Activated effector memory CD4-positive, alpha-beta T cell treated with Interleukin-2 at 50 U/mL for 16 hours (primary cell): Measurements from ENCODE around the gene CILP2.
A peak's percentile ranks its signal among the peaks of the same experiment; 100 is the strongest.

Experiments
- DNase-seq: peaks from one replicate; pipeline ENCODE4 v3.0.0-alpha.2; 2020

The CILP2 gene

GRCh38 chr19:19538061-19538784 is at the start of gene CILP2:
CILP2 (plus strand) TSS chr19:19538265; CDS start chr19:19538350, 85 bp downstream.
- no peak for DNase-seq

DNA sequence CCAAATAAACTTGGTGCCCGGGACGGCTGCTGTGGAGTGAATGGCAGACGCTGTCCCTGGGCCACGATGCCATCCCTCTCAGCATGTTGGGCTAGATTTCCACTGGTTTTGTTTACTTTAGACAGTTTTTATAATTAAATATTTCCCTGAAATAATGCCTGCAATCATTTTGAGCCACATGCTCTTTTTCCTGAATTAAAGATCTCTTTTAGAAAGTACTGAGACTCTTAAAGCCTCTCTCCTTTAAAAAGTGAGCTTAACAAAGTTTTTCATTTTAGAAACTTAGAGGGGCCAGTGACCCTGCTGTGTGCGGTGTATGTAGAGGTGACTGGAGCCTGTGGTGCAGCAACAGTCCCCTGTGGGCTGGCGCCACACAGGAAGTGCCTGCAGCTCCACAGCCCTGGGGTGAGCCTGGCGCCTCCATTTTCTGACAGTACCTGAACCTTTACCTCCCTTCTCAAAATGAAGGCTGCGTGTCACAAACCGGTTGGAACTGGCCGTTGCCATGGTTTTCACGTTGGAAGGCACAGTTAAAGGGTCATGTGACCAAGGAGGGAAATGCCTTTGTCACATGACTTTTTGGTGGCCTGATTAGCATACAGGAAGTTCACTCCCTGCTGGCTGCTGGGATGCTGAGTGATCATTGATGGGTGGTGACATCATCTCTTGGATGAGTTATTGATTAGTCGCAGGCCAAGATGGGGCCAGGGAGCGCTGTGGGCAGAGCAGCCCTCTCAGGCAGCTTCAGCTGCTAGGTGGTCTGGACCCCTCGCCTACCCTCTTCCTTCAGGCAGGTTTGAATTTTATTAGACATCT is 49.0 kb upstream of the CILP2 start:
- DNase-seq = peak; percentile 85

DNA sequence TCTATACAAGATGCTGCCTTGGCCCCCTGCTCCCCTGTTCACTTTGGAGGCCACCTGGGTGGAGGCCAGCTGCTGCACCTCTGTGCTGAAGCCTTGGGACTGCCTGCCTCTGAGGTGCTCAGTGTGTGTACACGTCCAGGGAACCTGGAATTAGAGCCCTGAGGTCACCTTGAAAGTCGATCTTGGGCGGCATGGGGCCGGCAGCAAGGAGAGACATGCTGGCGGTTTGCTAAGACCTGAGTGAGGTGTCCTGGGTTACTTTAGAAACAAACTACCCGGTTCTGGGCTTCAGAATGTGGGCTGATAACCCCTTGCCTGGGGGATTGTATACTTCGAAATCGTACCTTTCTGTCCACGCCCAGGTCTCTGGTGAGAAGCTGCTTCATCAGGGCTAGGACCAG is 48.3 kb upstream of the CILP2 start:
- DNase-seq = no peak

- DNase-seq = peak; percentile 72
Measured at GRCh38 chr19:19490214-19490968, 47.7 kb upstream of the CILP2 start.

GRCh38 chr19:19491321-19492025 is 46.6 kb upstream of the CILP2 start:
- DNase-seq = no peak

- no peak for DNase-seq
Measured at GRCh38 chr19:19492026-19492610, 45.9 kb upstream of the CILP2 start.

DNA sequence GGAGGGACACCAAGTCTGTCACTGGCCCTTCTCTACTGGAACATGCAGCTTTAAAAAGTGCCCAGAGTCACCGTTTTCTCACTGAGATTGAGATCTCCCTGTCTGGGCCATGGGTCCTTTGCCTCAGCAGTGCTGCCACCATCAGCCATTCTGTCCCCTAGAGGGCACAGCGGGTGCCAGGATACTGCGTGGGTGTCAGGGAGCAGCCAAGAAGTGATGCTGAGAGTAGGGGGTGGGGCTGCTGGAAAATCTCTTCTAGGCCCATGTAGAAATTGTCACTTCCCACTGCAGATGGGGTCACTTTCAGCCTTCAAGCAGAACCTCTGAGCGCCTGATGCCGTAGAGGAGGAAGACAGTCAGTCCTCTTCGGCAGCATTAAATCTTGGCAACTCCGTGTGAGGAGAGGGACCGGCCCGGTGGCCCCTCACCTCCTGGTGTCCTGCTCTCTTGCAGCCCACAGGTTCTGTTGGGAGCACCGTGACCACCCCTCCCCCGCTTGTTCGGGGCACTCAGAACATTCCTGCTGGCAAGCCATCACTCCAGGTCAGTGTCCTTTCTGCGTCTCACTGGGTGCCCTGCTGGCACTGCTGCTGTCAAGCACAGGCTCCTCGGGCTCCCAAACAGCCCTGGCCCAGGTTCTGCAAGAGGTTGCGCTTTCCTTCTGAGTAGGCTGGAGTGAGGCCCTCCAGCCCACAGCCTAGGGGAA is 44.1 kb upstream of the CILP2 start:
- DNase-seq = no peak

DNA sequence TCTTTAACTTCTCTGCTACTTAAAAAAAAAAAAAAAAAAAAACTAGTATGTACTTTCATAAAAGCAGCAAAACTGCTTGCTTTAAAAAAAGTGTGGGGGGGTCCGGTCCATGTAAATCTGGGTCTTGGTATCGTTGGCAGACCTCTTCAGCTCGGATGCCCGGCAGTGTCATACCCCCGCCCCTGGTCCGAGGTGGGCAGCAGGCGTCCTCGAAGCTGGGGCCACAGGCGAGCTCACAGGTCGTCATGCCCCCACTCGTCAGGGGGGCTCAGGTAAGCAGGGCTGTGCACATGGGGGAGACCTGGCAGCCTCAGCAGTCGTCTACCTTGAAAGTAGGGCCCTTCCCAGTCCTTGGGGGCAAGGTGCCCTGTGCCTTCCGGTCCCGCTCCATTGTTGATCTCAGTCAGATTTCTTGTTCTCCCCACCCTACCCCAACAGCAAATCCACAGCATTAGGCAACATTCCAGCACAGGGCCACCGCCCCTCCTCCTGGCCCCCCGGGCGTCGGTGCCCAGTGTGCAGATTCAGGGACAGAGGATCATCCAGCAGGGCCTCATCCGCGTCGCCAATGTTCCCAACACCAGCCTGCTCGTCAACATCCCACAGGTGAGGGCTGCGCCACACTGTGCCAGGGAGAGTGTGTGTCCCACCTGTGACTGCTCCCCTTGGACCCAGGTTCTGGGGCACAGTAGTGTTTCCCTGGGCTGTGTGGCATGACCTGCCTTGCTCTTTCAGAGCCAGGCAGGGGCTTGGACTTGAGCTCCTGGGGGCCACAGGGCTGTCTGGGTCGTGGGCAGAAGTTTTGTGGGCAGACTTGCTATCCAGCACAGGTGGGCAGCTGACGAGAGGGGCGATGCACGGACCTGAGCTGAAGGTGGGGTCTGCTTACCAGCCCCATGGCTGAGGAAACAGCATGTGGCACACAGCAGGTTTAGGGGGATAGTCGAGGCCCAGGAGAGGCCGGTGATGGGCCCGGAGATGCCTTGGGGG is 42.2 kb upstream of the CILP2 start:
- no peak for DNase-seq

DNA sequence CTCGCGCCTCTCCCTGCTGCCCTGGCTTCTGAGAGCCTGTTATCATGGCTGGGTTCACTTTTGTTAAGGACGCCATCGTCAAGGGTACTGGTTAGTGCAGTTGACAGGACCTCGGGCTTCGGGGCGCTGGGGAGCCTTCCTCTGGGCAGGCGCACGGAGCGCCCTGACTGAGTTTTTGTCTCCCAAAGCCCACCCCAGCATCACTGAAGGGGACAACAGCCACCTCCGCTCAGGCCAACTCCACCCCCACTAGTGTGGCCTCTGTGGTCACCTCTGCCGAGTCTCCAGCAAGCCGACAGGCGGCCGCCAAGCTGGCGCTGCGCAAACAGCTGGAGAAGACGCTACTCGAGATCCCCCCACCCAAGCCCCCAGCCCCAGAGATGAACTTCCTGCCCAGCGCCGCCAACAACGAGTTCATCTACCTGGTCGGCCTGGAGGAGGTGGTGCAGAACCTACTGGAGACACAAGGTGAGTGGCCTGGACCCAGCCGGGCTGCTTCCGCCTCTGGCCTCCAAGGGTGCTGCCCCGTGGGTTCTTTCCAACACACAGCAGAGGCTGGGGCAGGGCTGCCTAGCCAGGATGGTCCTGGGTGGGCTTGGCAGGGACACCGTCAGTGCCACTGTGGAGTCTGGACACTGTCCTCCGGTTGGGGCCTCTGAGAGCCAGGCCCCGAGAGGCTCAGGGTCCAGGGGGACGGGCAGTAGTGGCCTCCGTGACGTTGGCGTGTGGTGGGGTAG is 39.6 kb upstream of the CILP2 start:
- no peak for DNase-seq

GRCh38 chr19:19499272-19499995 is 38.6 kb upstream of the CILP2 start:
- no peak for DNase-seq

DNA sequence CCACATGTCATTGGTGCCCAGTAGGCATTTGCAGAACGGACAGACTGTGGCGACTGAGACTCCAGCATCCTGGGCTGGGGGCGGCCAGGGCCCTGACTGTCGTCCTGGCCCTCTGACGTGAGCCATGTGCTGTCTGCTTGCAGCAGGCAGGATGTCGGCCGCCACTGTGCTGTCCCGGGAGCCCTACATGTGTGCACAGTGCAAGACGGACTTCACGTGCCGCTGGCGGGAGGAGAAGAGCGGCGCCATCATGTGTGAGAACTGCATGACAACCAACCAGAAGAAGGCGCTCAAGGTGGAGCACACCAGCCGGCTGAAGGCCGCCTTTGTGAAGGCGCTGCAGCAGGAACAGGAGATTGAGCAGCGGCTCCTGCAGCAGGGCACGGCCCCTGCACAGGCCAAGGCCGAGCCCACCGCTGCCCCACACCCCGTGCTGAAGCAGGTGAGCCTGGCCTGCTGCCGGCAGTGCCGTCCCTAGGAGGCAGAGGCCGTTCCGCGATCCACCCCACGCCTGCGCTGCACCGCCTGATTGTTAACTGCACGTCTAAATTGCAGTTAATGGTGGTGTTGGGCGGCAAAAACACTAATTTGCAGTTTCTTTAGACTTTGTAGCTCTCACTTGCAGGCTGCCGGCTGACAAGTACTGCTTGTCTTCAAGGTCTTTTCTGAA is 37.0 kb upstream of the CILP2 start:
- DNase-seq = no peak

DNA sequence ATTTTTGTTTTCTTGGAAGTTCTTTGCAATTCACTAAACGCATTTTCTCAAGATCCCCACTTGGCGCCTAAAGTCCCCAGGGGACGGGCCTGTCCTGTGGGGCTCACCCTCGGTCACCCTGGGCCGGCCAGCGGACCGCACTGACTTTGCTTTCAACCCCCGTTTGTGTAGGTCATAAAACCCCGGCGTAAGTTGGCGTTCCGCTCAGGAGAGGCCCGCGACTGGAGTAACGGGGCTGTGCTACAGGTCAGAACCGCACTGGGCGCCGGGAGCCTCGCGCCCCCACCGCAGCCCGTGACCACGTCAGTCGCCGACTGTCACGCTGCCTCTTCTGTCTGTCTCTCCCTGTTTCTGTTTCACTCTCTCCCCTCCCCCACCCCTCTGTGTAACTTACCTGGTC is 36.3 kb upstream of the CILP2 start:
- no peak for DNase-seq

GRCh38 chr19:19502281-19502680 is 35.8 kb upstream of the CILP2 start:
- no peak for DNase-seq

GRCh38 chr19:19502808-19503602 is 35.1 kb upstream of the CILP2 start:
- DNase-seq = no peak

GRCh38 chr19:19504754-19505668 is 33.1 kb upstream of the CILP2 start:
- no peak for DNase-seq

DNA sequence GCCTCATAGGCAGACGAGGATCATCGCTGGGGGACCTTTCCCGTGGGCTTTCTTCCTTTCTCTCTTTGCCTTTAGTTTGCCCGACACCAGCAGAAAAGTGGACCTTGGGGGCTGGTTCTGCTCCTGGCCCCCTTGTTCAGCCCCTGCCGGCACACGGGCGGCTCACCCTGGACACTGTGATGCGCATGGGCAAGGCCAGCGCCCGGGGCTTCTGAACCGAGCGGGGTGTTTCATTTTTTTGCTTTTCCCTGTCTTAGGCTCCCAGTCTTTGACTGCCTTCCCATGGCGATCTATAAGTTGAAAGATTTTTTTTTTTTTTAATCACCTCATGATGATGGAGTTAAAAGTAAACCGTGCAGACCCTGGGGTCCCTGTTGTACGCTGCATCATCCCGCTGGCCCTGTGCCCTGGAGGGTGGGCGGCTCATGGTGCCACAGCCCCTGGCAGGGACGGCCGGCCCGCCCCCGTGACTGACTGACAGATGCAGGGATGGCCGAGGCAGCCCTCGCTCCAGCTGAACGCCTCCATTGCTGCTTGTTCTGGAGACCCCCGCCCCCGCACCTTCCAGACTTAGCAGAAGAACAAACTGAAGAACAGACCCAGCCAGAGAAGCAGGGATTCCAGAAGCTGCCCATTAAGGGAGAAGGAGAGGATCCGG is 32.3 kb upstream of the CILP2 start:
- DNase-seq = no peak
